HG03457 (cell line): Measurements from ENCODE around the gene ACADVL.
A peak's percentile ranks its signal among the peaks of the same experiment; 100 is the strongest.

ENCODE experiments used
- ATAC-seq: cut with Tn5 transposase; IDR thresholded peaks from one replicate; pipeline ENCODE4 v1.9.1; 2021; ENCODE audit warnings: moderate number of reproducible peaks; ENCODE audit not compliant: unreplicated experiment

ACADVL gene

DNA sequence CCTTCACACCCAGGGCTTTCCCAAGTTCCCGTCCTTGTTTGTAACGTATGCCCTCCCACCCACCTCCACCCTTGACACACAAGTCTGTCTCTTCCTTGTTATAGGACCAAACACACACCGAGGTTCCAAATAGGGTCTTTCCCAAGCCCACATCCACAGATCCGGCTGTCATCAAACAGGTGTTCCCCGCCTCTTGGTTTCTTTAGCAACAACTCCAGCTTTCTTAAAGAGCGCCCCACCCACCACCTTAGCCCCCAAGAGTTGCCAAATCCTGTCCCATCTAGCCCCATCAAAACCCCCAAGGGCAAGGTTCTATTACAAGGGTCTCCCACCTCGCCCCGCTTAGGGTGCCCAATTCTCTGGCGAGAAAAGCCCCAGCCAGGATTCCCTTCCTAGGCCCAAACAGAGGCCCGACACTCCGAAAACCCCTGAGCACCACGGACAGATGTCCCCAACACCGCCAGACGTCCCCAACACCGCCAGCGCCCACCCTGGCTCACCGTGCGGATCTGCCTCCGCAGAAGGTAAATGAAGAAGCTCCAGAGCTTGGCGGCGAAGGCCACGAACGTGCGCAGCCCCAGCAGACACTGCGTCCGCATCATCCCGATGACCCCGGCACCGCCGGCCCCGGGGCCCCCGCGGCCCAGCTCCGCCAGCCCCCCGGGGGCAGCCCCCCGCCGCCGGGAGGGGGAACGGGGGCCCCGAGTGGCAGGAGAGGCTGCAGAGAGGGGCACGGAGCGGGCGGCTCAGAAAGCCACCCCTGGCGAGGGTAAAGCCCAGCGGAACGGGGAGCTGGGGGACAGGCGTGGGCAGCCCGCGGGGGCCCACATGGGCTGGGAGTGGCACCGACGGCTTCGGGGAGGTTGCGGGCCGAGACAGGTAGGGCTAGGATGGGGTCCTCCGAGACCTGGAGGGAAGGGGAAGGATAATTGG lies 31.2 kb downstream of the ACADVL start:
- ATAC-seq: no peak

- peak; percentile 54 for ATAC-seq
Observed at GRCh38 chr17:7251661-7252175, 32.0 kb downstream of the ACADVL start, which contains the start of gene CTDNEP1. Gene CTDNEP1 (minus strand): TSS chr17:7251734. CDS start chr17:7251296, 438 bp downstream.

DNA sequence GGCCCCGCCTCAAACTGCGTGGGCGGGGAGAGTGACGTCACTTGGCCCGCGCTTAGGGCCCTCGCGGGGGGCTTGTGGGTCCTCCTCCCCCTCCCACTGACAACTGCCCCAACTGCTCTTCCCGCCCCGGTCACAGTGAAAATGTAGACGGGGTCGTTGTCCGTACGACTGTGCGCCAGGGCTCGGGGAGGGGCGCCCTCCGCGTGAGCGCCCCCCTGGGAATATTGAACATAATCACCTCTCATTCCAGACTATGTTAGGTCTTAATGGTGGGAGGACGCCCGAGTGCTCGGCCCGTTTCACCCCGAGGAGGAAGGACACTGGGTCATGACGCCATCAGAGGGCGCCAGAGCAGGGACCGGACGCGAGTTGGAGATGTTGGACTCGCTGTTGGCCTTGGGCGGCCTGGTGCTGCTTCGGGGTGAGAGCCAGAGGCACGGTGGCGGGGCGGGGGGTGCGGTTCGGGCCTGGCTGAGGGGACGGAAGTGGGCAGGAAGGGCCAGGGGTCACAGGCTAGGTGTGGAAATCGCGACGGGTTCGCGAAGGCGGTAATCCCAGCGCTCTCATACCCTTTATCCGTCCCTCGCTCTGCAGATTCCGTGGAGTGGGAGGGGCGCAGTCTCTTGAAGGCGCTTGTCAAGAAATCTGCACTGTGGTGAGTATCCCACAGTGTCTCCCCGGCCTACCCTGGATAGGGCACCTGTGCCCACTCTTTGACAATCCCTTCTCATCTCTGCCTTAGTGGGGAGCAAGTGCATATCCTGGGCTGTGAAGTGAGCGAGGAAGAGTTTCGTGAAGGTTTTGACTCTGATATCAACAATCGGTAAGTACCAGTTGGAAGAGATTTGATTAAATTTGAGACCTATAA lies 32.7 kb downstream of the ACADVL start, which contains the start of gene ELP5:
Gene ELP5 (plus strand): TSS at position 40 of the 868 bp plus-strand sequence. CDS start 336 bp downstream, at position 376.
- peak; percentile 41 for ATAC-seq

- no peak for ATAC-seq
Observed at GRCh38 chr17:7253082-7253481, 33.3 kb downstream of the ACADVL start.

DNA sequence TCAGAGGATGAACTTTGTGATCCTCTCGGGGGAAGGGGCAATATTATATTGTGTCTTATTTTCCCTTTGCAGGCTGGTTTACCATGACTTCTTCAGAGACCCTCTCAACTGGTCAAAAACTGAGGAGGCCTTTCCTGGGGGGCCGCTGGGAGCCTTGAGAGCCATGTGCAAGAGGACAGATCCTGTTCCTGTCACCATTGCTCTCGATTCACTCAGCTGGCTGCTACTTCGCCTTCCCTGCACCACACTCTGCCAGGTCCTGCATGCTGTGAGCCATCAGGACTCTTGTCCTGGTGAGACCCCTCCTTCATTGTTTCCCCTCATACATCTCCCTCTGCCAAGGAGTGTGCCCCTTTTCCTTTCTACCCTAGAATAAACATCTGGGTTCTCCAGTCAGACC lies 34.8 kb downstream of the ACADVL start:
- no peak for ATAC-seq

DNA sequence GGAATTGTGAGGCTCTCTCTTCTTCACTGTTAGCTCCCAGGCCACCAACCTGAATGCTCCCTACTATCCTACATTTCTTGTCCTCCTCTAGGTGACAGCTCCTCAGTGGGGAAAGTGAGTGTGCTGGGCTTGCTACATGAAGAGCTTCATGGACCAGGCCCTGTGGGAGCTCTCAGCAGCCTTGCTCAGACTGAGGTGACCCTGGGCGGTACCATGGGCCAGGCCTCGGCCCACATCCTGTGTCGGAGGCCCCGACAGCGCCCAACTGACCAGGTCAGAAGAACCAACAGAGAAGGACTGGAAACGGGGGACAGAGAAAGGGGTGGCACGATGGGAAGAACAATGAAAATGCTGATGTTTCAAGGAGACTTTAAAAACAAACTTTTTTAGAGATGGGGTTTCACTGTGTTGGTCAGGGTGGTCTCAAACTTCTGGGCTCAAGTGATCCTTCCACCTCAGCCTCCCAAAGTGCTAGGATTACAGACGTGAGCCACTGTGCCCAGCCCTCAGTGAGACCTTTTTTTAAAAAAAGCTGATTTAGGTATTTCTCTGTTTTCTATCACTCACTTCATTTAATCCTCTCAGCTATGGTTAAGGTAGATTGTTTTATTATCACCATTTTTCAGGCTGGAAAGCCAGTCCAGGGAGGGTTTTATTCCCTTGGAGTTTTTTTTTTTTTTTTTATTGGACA lies 37.2 kb downstream of the ACADVL start:
- no peak for ATAC-seq

GRCh38 chr17:7258731-7259554 lies 39.2 kb downstream of the ACADVL start:
- ATAC-seq: no peak

DNA sequence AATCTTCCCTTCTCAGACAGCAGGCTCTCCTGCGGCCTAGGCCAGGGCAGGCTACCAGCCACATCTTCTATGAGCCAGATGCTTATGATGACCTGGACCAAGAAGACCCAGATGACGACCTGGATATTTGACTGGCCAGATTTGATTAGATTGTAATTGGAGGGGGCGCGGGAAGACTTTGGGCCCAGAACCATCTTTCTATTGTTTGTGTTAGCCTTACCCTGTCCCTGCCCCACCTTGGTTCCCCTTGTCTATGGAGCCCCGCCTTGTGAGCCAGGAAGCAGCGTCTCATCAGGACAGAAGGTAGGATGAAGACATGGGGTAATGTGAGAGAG lies 39.8 kb downstream of the ACADVL start:
- no peak for ATAC-seq

DNA sequence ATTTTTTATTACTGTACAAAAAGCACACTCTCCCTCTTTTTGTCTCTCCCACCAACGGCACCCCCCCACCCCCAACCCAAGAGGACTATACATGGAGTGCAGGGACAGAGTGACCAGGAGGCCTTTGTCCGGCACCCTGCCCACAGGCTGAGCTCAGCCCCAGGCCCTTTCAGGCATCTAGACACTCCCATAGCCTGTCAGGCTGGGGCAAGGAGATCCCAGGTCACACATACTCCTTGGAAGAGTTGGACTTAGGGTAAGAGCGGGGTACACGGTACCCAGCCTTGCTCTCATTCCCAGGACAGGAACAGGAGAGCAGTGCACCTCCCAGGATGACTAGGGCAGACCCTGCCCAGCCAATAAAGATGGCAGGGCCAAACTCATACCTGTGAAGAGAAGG lies 40.4 kb downstream of the ACADVL start:
- no peak for ATAC-seq

DNA sequence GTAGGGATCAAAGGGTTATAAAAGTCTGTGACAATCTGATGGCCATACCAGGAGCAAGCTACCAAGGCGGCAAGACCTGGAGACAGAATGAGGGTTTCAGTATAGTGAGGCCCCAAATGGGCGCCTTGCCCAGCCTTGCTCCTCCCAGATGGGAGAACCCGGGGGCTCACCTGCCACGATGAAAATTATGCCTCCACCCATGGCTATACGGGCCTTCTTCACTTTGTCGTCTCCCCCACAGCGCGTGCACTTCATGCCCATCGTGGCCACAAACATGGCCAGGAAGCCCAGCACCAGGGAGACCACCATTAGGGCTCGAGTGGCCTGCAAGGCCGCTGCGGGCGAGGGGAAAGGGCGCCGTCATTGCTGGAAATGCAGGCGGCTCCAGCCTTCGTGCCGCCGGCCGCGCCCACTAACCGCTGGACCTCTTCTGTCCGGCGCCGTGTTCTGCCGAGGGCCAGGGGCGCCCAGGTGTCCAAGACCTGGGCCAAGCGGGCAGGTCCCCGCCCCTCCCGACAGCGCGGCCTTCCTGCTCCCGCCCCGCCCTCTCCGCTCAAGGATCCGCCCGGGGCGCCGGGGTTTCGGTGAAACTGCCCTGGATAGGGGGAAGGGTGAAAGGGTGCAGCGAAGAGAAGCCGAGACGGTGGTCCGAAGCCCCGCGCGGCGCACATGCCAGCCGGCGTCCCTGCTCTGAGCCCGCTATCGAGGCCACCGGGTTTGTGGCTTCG lies 41.1 kb downstream of the ACADVL start:
- ATAC-seq: no peak

DNA sequence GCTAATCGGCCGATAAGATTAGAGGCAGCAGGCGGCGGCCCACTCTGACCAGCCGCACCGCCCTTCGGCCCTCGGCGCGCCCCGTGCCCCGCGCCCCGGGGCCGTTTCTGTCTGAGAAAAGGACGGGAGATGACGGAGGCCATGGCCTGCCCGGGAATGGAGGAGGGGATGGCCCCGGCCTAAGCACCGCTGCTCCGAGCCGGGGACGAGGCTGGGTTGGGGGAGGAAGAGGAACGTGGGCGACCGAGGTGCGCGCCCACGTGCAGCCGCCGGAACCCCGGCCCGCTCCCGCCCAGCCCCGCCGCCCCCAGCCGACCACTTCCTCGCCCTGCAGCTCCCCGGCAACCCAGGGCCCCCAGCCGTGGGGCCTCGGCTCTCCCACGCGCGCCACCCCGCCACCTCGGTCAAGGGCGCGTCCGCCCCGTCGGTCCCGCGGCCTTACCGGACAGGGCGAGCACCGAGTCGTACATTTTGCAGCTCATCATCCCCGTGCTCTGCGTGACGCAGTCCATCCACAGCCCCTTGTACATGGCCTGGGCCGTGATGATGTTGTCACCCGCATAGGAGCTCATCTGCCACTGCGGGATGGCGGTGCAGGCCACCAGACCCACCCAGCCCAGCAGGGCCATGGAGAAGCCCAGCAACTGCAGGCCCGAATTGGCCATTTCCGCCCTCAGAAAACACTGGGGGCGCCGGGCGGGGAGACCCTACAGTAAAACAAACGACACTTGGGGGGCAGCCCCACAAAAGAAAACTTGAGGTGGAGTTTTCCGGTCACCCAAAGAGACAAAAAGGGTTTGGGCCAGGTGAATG lies 41.8 kb downstream of the ACADVL start:
- no peak for ATAC-seq

DNA sequence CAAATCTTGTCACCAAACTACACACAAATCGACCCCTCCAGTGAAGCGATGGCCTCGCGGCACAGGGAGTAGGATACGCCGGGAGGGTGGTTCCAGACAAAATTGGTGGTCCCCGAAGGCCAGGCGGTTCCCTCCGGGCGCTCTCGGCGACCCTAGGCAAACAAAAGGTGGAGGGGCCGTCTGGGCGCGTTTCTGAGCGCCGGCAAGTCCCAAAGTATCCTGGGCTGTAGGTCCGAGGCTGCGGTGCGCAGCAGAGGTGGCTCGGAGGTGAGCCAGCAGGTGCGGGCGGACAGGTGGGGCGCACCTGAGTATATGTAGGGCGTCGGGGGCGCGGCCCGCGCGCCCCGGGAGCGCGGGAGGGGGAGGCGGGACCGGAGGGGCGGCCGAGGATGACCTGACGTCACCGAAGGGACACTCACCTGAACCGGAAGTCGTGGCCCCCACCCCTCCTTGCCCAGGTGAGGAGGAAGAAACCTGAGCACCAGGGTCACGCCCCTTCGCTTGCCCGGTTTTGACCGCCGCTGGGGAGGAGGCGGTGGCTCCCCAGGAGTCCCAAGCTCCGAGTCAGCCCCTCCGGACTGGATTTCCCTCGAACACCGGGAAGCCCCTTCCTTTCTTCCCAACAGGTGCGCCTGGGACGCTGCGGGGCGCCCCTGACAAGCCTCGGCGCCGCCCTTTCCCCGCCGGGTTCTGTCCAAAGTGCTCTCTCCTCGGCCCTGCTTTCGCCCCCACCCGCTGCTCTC lies 42.6 kb downstream of the ACADVL start, which contains the start of gene CLDN7:
Gene CLDN7 (minus strand): TSS at position 287 of the 743 bp plus-strand sequence. CDS start 435 bp downstream, outside the sequence.
- ATAC-seq: no peak

- ATAC-seq: no peak
Observed at GRCh38 chr17:7262935-7263800, 43.4 kb downstream of the ACADVL start.

GRCh38 chr17:7263801-7264078 lies 44.0 kb downstream of the ACADVL start:
- no peak for ATAC-seq

- no peak for ATAC-seq
Observed at GRCh38 chr17:7266784-7267183, 47.0 kb downstream of the ACADVL start.
